GM21526 (cell line): ENCODE results near the gene EHD1.

Experiments
- ATAC-seq: cut with Tn5 transposase; IDR thresholded peaks from one replicate; pipeline ENCODE4 v1.9.1; 2021; ENCODE audit warnings: moderate library complexity; ENCODE audit not compliant: unreplicated experiment, low FRiP score

Gene EHD1

DNA sequence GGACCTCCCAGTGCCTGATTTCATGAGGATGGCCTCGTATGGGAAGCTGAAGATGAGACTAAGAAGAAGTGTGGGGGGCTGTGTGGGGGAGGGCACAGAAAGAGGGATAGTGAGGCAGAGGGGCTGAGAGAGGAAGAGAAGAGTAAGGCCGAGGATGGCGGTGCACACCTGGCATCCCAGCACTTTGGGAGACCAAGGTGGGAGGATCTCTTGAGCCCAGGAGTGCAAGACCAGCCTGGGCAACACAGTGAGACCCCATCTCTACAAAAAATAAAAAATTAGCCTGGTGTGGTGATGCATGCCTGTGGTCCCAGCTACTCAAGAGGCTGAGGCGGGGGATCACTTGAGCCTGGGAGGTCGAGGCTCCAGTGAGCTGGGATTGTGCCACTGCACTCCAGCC is 13.5 kb upstream of the EHD1 start:
- ATAC-seq: no peak

DNA sequence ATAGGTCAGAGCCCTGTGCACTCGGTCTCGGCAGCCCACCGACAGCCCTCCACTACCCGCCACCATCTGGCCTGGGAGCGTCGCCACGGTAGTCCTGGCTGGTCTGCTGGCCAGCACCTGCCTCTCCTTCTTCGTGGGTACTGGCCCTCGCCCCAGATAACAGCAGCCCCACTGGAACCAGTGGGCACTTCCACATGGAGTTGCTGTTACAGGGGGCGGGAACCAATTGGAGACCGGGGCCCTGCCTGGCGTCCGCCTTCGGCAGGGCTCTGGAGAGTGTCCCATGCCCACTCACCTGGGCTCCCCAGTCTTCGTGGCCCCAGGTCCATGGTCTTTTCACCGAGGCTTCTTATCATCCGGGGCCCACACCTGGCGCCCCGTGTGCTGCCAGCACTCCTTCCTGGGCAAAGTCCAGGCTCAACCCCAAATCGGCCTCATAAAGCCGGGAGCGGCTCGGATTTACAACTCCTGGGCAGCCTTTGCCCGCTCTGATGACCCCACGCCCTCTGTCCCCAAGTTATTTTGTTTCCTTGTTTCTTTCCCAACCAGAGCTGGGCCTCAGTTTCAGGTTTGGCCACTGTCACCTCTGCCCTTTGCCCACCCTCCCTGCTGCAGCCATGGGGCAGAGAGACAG is 12.9 kb upstream of the EHD1 start:
- ATAC-seq: no peak

DNA sequence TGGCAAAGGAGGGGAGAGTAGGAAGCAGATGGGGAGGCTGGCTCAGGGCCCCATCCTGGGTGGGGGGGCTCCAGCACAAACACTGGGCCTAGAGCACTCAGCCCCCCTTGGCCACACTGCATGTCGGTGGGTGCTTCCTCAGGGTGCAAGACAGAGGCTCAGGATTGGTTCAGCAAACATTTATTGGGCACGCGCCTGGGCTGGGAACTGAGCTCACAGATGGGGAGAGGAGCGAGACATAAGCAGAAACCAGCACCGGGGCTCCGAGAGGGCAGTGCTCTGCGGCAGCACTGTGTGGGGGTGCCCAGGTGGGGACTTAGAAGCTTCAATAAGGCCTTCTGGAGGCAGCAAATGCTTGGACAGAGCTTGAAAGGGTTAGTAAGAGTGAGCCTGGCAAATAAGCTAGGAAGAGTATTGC is 12.1 kb upstream of the EHD1 start:
- ATAC-seq: no peak

DNA sequence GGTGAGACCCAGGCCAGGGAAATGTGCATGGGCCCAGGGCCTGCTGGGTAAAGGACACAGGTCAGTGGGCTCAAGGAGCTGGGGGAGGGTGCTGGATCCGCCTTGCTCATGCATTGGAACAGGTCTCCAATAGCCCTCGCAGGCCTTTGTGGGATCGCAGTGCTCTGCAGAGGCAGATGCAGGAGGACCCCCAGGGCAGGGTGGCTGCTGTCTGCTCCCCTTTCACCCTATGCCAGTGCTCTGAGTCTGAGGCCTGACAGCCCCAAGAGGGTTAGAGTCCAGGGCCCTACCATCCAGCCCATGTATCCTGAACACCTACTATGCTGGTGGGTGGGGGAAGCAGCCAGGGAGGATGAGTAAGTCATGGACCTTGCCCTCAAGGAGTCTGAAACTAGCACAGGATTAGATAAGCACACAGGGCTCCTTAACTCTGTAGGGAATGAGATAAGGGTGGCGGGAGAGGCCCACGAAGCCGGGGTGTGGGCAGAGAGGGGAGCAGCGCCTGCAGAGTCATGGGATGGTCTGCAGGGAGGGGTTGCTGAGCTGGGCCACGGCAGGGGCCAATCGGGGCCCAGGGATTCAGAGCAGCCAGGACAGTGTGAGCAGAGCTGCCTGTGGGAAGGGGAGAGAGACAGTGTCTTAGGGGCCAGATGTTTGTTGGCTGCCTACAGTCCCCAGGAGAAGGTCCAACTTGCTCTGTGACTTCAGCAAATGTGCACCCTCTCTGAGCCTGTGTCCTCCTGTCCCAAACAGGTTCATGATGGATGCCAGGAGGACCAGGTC is 10.5 kb upstream of the EHD1 start:
- ATAC-seq: no peak

DNA sequence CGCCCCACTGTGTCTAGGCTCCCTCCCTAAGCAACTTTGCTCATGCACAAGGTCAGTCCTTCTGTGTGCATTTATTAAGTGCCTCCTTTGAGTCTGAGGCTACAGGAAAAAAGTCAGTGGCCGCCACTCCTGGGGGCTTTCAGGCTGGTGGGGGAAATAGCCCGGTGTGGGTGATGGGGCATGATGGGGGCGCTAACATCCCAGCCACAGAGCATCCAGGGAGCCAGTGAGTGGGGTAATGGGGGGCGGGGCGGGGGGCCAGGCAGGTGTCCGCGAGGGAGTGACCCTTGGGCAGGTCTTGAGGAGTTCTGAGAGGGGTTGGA is 9.9 kb upstream of the EHD1 start:
- ATAC-seq: no peak

DNA sequence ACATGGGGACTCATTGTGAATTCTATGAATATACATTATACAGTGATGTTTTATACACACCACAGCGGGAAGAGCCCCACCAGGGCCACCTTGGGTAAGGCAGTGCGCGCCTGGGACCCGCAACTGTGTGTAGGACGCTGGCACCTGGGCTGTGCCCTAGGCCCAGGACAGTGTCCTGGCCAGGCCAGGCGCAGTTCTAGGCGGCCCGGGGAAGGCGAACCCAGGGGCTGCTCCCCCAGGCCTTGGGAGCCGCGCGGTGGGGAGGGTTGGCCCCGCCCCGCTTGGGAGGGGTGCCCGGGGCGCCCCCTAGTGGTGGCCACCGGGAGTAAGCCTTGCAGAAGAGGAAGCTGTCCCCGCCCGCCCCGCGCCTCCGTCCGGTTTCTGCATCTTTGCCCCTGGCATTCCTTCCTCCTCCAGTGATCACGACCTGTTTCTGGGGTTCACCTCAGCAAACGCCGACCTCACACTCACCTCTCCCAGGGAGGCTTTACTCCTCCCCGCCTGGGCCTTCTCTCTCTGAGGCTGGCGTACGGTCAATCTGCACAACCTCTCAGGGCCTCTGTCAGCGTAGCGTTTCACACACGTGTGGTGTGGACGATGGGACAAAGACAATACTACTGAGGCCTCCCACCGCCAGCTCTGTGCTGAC is 9.5 kb upstream of the EHD1 start:
- peak; percentile 57 for ATAC-seq

DNA sequence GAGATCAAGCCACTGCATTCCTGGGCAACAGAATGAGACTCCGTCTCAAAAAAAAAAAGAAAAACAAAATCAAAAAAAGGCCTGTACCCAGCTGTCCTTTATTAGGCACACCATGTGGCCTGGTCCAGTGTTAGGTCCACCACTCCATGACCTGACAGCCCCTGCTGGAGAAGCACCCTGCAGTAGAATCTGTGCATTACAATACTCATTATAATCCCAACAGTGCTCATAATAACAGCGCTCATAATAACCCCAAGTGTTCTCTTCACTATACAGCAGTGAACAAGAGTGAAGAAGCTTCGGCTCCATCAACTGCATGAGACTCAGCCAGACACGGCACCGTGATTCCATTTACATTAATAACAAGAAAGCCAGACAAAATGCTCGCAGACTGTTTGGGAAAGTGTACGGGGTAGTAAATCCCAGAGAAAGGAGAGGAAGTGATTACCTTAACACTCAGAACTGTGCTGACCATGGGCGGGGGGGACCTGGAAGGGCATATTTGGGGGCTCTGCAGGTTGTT is 8.9 kb upstream of the EHD1 start:
- ATAC-seq: no peak

DNA sequence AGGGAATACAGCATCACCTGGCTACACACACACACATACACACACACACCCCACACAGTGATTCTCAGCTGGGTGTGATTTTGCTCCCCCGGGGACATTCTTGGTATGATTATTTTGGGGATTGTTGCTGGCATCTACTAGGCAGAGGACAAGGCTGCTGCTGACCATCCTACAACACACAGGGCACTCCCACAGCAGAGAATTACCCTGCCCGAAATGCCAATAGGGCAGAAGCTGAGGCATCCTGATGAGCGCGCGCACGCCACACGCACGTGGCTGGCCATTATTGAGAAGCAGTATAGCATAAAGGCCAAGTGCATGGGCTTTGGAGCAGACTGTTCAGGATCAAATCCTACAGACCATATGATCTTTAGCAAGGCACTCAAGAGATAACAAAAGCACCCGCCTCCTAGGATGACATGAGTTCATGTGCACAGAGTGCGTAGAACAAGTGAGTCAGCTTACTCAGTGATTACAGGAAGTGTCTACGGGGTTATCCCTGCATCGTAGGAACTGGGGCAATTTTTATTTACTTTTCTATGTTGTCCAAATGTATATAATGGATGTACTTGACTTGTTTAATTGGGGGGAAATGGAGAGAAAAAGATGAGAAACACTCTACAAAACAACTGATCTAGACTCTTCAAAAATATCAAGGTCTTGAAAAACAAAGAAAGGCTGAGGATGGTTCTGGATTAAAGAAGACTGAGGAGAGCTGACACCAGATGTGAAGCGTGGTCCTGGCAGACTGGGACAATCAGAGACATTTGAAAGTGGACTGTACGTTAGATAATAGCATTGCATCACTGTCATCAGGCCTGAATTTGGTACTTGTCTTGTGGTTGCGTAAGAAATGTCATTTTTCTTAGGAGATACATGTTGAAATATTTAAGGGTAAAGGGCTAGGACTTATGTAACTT is 7.2 kb upstream of the EHD1 start:
- no peak for ATAC-seq

DNA sequence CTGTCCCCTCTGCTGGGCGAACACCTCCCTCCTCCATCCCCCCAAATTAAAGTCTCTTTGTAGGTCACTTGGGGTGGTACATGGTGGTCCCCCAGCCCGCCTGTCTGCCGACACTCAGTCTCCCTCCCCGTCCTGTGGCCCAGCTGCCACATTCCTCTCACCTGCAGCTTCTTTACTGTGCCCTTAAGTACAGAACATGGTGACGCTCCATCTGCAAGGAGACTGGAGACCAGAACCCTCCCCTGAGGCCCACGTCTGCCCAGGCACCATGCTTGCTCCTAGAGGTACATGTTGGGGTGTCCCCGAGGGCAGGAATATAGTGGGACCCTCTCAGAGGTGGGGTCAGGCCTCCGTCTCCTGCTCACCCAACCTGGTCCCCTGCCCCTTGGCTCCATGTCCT is 5.6 kb upstream of the EHD1 start:
- ATAC-seq: no peak

DNA sequence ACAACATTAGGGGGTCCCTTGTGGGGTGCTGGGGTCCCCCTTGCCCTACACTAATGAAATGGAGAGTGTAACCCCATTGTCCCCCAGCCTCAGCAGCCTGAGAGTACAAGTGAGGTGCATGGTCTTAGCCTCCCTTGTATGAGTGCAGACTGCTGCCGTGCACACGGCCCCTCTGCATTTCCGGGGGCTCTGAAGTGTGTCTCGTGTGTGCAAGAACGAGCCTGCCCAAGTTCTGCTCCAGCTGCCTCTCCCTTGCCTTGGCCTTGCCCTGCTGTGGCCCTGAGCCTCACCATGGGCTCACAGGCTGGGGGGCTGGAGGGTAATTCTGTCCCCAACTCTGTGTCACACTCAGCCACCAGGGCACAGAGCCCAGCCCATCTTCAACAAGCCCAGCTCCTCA is 5.2 kb upstream of the EHD1 start:
- no peak for ATAC-seq

DNA sequence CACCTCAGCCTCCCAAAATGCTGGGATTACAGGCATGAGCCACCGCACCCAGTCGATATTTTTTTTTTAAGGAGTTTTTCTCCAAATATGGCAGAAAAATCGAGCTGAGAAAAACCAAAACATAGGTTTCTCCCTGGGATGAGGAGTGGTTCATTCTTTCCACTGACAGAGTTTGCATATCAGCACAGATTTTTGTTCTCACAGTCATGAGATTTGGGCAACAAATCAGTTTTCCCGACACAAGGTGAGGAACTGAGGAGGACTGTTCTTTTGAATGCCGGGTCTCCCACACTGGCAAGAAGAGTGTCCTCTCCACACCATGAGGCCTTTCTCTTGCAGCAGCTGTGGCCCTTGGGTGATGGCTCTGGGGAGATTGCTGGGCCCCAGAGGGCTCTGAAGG is 3.8 kb upstream of the EHD1 start:
- no peak for ATAC-seq

DNA sequence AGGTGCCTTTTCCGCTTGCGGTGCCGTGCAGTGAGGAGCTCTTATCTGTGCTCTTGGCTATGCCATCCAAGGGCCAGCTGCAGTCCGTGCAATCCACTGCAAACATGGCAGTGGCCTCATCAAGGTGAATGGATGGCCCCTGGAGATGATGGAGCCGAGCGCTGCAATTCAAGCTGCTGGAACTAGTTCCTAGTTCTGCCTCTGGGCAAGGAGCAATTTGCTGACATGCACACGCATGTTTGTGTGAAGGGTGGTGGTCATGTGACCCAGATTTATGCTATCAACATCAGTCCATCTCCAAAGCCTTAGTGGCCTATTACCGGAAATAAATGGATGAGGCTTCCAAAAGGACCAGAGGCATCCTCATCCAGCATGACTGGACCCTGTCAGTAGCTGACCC is 3.1 kb upstream of the EHD1 start:
- no peak for ATAC-seq

DNA sequence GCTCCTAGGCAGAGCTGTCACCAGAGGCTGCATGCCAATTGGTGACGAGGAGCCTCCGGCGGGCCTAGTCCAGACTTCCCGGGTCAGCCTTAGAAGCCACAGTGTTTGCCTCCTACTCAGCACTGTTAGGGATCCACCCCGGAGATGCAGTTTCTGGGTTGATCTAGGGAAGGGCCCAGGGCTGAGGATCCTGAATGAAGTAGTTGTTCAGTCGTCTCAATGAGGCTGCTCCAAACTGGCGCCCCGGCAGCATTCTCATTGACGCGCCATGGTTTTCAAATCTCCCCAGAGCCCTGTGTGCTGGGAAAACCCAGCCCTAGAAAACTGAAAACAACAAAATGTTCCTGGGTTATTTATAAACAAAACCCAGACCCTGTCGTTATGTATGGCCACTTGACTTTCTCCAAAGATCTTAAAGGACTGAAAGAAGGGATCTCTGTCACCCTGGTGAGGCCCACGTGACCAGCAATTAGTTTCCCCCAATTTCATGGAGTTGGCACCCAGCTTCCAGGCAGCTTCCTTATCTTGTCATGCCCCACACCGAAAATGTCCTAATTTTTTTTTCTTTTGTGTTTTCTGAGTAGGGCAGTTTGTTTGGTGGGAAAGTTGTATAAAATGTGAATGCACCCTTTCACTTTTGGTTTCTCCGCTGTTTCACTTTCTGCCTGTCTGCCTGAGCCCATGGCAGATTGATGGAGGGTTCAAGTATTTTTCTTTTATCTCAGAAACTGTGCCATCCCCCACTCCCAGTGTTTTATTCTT is 2.0 kb upstream of the EHD1 start:
- ATAC-seq: no peak

DNA sequence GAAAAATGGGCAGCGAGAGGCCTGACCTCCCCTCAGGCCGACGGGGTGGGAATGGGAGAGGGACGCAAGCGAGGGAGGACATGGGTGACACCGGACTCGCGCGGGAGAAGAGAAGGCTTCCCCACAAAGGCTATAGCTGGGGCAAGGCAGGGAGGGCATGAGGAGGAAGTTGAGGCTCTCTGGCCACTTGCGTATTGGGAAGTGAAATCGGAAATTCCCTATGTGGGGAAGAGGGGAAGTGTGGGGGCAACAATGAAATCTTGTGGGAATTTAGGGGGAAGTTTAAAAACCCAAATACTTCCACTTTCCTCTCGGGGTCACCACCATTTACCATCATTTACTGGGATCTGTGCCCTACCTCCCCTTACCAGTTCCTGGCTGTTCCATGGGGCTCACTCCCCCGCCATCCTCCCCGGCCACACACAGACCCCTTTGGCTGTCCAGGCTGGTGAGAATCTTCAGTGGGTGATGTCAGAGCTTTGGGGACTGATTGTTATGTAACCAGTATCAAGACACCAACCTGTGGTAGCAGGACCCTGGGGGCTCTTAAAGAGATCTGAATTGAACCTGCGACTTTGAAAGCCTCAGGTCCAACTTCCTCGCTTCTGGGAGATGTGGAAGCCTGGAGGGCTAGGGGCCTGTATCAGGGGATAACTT is 951 bp upstream of the EHD1 start:
- ATAC-seq: peak; percentile 0

DNA sequence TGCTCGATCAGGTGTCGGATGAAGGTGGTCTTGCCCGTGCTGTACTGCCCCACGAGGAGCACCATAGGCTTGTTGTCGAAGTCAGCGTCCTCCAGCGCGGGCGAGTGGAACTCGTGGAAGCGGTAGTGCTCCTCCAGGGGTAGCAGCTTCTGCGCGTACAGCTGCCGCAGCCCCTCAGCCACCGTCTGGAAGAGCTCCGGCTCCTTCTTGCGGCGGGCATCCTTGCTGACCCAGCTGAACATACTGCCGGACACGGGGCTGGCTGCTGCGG is 263 bp downstream of the EHD1 start:
- no peak for ATAC-seq

DNA sequence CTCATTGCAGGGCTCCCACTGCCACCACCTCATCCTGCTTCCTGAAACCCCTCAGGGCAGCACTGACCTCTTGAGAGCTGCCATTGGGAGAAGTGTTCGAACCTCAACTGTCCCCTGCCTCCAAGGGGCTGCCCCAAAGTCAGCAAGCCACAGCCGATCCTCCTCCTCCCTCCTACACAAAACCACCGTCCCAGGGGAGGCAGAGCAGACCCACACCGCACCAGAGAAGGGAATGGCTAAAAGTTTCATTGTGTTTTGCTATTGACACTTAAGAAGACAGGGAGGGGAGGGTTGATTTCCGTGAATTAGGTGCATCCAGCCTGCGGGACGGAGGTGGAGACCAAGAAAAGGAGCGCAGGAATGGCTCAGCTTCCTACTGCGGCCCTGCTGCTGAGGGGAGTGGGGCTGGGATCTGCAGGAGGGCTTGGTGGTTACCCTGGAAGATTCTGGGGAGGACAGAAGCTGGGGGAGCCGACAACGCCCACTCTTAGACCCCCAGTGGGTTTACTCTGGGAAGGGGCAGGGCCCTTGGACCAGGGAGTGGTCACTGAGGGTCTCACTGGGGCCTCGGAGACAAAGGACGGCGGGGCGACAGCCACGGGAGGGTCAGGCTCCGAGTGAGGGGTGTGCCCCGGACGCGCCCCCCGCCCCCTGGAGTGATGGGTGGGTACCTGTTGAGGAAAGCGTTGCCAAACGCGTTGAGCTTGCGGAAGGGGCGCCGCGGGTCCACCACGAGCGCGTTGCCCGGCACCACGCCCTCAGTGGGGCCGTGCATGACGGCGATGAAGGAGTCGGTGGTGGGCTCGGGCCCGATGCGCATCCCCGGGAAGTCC is 815 bp downstream of the EHD1 start:
- peak; percentile 2 for ATAC-seq

DNA sequence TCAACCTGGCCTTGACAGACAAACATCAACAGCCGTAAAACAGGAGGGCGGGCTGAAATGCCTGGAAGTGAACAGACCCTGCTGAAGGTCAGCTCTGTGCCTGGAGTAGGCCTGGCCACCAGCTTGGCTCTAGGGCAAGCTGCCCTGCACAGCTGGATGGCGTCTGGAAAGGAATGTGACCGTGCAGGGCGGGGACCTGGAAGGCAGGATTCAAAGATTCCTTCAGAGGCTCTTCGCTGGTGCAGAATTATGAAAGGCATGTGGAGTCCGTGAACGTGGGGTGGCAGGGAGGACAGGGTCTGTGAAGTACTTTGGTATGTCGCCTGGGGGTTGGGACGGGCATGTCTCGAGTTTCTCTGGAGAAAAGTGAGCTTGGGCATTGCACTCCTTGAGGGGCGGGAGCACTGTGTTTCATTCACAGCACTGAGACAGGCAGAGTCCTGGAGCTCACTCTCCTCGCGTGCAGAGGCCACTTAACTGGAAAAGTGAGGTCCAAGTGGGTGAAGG is 1.5 kb downstream of the EHD1 start:
- ATAC-seq: no peak

DNA sequence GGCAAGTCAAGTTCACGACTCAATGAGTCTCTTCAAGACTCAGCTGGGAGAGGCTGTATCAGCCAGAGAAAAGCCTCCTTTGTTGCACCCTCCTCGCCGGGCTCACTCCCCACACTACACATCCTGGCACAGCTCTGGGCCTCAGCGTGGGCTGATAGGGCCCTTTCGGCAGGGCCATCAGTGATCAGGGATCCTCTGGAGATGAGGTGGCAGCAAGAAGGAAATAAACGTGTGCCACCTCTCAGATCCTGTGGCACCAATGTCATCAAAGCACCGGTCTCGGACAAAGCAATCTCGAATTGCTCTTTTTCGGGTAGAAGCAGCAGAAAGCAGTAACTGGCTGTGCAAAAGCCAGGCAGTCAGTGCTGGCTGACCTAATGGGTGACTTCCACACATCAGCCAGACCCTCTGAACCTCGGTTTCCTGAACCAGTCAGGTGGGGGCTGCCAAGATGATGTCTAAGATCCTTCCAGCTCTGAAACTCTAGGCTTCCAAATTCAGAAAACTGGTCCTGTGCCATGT is 2.1 kb downstream of the EHD1 start:
- ATAC-seq: no peak
